ENCODE results near the gene TMEM18.

DNA sequence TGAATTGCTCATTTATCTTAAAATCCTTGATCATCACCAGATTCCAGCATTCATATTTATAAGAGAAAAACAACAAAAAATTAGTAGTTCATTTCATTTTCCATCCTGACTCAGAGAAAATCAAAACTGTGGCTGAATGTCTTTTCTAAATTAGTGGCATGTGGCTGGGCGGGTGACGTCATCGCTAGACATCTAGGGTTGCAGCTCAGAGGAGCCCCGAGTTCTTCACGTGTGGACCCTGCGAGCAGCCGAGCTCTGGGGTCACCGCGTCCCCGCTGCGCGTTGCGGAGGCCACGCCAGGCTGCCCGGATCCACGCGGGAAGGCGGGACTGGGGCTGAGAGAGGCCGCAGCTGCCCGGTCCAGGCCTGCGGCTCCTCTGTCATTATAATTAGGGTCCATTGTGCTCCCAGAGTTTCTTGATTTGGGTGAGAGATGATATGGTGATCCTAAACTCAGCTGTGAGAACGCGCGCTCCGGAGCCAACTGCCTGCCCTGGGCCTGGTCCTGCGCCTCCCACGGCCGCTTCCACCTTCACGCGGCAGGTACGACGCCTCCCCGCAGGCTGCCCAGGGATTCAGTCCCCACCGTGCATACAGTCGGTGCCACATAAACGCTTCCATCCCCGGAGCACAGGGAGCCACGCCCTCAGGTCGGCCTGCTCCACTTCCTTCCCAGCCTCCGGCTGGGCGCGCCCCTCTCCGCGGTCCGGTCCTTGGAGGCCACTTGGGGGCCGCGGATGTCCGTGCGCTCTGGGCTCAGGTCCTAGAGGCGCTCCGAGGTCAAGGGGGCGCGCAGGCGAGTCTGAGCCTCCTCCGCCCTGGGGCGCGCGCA lies 56.5 kb downstream of the TMEM18 start:
- TF ChIP-seq, protein P1, sequence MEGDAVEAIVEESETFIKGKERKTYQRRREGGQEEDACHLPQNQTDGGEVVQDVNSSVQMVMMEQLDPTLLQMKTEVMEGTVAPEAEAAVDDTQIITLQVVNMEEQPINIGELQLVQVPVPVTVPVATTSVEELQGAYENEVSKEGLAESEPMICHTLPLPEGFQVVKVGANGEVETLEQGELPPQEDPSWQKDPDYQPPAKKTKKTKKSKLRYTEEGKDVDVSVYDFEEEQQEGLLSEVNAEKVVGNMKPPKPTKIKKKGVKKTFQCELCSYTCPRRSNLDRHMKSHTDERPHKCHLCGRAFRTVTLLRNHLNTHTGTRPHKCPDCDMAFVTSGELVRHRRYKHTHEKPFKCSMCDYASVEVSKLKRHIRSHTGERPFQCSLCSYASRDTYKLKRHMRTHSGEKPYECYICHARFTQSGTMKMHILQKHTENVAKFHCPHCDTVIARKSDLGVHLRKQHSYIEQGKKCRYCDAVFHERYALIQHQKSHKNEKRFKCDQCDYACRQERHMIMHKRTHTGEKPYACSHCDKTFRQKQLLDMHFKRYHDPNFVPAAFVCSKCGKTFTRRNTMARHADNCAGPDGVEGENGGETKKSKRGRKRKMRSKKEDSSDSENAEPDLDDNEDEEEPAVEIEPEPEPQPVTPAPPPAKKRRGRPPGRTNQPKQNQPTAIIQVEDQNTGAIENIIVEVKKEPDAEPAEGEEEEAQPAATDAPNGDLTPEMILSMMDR (IDR thresholded peaks at IDR 0.05), result no peak
- TF ChIP-seq TAF1 (IDR thresholded peaks at IDR 0.05; ENCODE audit: borderline replicate concordance, low read depth, low read length) (no peak), JUND (IDR thresholded peaks at IDR 0.05) (no peak), TEAD4 (IDR thresholded peaks at IDR 0.05; ENCODE audit: borderline replicate concordance, insufficient read depth) (no peak), POLR2AphosphoS5 (IDR thresholded peaks at IDR 0.05; ENCODE audit: low read depth, low read length) (no peak), RFX5 (IDR thresholded peaks at IDR 0.05; ENCODE audit: low read length) (no peak), EP300 (IDR thresholded peaks at IDR 0.05; ENCODE audit: borderline replicate concordance in 1 of 2, low read depth in 1 of 2, low read length in 1 of 2) (no peak), RAD21 (IDR thresholded peaks at IDR 0.05; ENCODE audit: low read length) (no peak), MXI1 (IDR thresholded peaks at IDR 0.05; ENCODE audit: low read depth, low read length) (no peak), RCOR1 (IDR thresholded peaks at IDR 0.05; ENCODE audit: low read length) (no peak), SIN3A (IDR thresholded peaks at IDR 0.05; ENCODE audit: borderline replicate concordance, low read depth, low read length) (no peak), GATA2 (CRISPR knock-in tag; IDR thresholded peaks at IDR 0.05) (no peak)
- TF ChIP-seq, protein P2, sequence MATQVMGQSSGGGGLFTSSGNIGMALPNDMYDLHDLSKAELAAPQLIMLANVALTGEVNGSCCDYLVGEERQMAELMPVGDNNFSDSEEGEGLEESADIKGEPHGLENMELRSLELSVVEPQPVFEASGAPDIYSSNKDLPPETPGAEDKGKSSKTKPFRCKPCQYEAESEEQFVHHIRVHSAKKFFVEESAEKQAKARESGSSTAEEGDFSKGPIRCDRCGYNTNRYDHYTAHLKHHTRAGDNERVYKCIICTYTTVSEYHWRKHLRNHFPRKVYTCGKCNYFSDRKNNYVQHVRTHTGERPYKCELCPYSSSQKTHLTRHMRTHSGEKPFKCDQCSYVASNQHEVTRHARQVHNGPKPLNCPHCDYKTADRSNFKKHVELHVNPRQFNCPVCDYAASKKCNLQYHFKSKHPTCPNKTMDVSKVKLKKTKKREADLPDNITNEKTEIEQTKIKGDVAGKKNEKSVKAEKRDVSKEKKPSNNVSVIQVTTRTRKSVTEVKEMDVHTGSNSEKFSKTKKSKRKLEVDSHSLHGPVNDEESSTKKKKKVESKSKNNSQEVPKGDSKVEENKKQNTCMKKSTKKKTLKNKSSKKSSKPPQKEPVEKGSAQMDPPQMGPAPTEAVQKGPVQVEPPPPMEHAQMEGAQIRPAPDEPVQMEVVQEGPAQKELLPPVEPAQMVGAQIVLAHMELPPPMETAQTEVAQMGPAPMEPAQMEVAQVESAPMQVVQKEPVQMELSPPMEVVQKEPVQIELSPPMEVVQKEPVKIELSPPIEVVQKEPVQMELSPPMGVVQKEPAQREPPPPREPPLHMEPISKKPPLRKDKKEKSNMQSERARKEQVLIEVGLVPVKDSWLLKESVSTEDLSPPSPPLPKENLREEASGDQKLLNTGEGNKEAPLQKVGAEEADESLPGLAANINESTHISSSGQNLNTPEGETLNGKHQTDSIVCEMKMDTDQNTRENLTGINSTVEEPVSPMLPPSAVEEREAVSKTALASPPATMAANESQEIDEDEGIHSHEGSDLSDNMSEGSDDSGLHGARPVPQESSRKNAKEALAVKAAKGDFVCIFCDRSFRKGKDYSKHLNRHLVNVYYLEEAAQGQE (IDR thresholded peaks at IDR 0.05; ENCODE audit: low read depth, low read length), result no peak

Data from SK-N-SH (cell line).